Measurements from ENCODE around the gene SLC4A5. TPM values are rescaled to one million over a fixed set of nuclear protein-coding genes. Genes with fewer than 3 reads are reported as not detected.
"Not testable (repeated sequence)": the region's sequence is repeated elsewhere in the genome, so short reads cannot be mapped to it uniquely, and the experiment has no call there.

SLC4A5 gene
- total and polyA plus RNA-seq, 2 experiments from 2014 or later: 1.5 to 9.0 TPM

GRCh38 chr2:74238879-74239278, 104.3 kb downstream of the SLC4A5 start:
- TF ChIP-seq CTCF (IDR thresholded peaks at IDR 0.05; ENCODE audit: low read depth, low read length): no peak
- H3K27ac ChIP-seq: no peak overlapping the region
- H3K4me1 ChIP-seq (ENCODE audit: low read depth): no peaks in the 10 kb centered on the region
- H3K4me3 ChIP-seq: no peak overlapping the region
- peak in 1 of 2 donors; percentile 93 for DNase-seq (ENCODE audit: low read depth in 1 of 2, low spot score in 1 of 2)
- no peaks in the 10 kb centered on the region for H3K36me3 ChIP-seq
- no peaks in the 10 kb centered on the region for H3K9me3 ChIP-seq (ENCODE audit: low read depth)
- H3K27me3 ChIP-seq: no peaks in the 10 kb centered on the region

- no peaks in the 10 kb centered on the region for H3K9me3 ChIP-seq (ENCODE audit: low read depth)
- H3K4me3 ChIP-seq: no peak overlapping the region
- no peaks in the 10 kb centered on the region for H3K36me3 ChIP-seq
- no peaks in the 10 kb centered on the region for H3K27me3 ChIP-seq
- no peak for DNase-seq (ENCODE audit: low read depth in 1 of 2, low spot score in 1 of 2)
- no peak overlapping the region for H3K27ac ChIP-seq
- no peak for TF ChIP-seq CTCF (IDR thresholded peaks at IDR 0.05; ENCODE audit: low read depth, low read length)
- no peaks in the 10 kb centered on the region for H3K4me1 ChIP-seq (ENCODE audit: low read depth)
Observed at GRCh38 chr2:74235041-74235440, 108.2 kb downstream of the SLC4A5 start.

- Histone ChIP-seq H3K36me3 (no peaks in the 10 kb centered on the region), H3K27me3 (no peaks in the 10 kb centered on the region), H3K4me1 (ENCODE audit: low read depth) (no peaks in the 10 kb centered on the region), H3K4me3 (no peak overlapping the region), H3K9me3 (ENCODE audit: low read depth) (no peaks in the 10 kb centered on the region), H3K27ac (no peak overlapping the region)
- TF ChIP-seq CTCF (IDR thresholded peaks at IDR 0.05; ENCODE audit: low read depth, low read length): no peak
- DNase-seq (ENCODE audit: low read depth in 1 of 2, low spot score in 1 of 2): no peak
Observed at GRCh38 chr2:74233648-74234047, 109.6 kb downstream of the SLC4A5 start.

GRCh38 chr2:74232426-74232825, 110.8 kb downstream of the SLC4A5 start:
- no peak for TF ChIP-seq CTCF (IDR thresholded peaks at IDR 0.05; ENCODE audit: low read depth, low read length)
- Histone ChIP-seq H3K27ac (no peak overlapping the region), H3K9me3 (ENCODE audit: low read depth) (no peaks in the 10 kb centered on the region), H3K4me3 (no peak overlapping the region), H3K27me3 (no peaks in the 10 kb centered on the region), H3K36me3 (no peaks in the 10 kb centered on the region), H3K4me1 (ENCODE audit: low read depth) (peaks cover under 1% of the 10 kb centered on the region)
- DNase-seq (ENCODE audit: low read depth in 1 of 2, low spot score in 1 of 2): no peak

GRCh38 chr2:74229865-74230264, 113.4 kb downstream of the SLC4A5 start:
- not testable (repeated sequence) for H3K9me3 ChIP-seq (ENCODE audit: low read depth); H3K27me3 ChIP-seq; H3K36me3 ChIP-seq; H3K27ac ChIP-seq; H3K4me3 ChIP-seq; DNase-seq (ENCODE audit: low read depth in 1 of 2, low spot score in 1 of 2)
- peaks cover 21% of the 10 kb centered on the region for H3K4me1 ChIP-seq (ENCODE audit: low read depth)

DNA sequence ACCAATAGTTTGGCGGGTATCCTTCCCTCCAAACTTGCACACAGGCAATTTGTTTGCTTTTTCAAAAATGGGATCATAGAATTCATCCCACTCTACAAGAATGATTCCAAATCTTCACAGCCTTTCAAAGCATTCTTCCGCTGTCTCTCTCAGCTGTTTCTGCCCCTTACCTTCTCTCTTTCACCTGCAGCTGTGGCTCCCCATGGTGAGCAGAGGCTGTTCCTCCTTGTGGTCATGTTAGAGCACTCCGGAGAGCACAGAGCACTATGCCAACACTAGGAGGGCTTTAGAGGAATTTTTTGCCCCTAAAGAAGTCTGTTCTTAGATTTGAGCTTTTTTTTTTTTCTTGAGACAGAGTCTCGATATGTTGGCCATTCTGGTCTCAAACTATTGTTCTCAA, 114.4 kb downstream of the SLC4A5 start:
- Histone ChIP-seq H3K4me1 (ENCODE audit: low read depth) (peaks cover 21% of the 10 kb centered on the region), H3K36me3 (no peaks in the 10 kb centered on the region), H3K4me3 (no peak overlapping the region), H3K27ac (no peak overlapping the region), H3K27me3 (no peaks in the 10 kb centered on the region), H3K9me3 (ENCODE audit: low read depth) (no peaks in the 10 kb centered on the region)
- no peak for TF ChIP-seq CTCF (IDR thresholded peaks at IDR 0.05; ENCODE audit: low read depth, low read length)
- DNase-seq (ENCODE audit: low read depth in 1 of 2, low spot score in 1 of 2): no peak
